ENCODE data around the gene SECISBP2. TPM values are rescaled to one million over a fixed set of nuclear protein-coding genes. Genes with fewer than 3 reads are reported as not detected.

The SECISBP2 gene
- polyA plus RNA-seq, 1 of the 3 experiments (the other 2 are of a cell fraction): 21.2 TPM

DNA sequence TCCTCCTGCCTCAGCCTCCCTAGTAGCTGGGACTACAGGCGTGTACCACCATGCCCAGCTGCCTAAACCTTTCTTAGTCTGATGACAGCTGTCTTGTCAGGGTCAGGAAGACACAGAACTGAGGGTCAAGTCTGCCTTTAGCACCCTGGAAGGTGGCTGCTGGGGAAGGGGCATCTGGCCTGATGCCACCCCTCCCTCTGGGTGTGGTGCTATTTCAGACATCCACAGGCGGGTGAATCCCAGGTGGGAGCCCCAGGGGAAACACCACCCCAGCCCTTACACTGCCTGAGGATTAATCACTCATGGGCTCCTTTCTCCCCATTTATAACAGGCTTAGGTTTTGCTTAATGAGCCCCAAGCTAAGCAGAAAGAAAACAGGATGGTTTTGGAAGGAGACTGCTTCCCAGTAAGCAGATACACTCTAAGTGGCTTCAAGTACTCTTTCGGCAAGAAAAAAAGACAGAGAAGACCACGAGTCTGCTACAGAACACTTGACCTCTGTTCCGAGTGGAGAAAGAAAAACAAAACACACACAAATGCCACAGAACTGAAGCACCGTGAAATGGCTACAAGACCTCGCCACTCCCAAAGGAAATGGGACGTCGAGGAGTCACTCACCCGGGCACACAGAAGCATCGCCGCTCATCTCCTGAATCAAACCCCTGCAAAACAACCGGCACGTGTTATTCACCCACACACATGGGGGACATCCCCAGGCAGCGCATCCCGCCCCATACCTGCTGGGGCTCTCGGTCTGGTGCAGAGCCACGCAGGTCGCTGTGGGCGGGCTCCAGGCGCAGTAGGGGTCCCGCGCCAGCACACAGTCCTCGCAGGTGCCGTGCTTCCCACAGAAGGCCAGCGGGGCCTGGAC is 62.4 kb downstream of the SECISBP2 start:
- no peak for DNase-seq

DNA sequence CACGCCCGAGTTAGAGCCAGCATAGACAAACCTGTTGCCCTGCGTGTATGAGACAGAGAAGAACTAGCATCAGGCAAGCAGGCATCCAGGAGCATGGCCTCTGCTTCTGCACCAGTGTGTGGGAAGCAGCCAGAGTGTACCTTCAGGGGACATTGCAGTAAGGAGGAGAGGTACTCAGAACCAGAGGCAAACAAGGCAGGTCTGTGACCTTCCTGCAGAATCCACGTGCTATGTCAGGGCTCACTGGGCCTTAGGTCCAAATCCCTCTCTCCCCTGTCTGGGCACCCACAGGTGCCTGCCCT is 63.0 kb downstream of the SECISBP2 start:
- H3K79me2 ChIP-seq (ENCODE audit: insufficient read depth): no peaks in the 10 kb centered on the region
- WGBS (ENCODE audit: low lambda C conversion rate): 93% methylated on average over 2 of the region's 4 CpGs
- no peak overlapping the region for H3K4me2 ChIP-seq
- ChIA-PET POLR2A (no interaction called here), CTCF (interaction anchor here (0.7 to 1.9 kb wide), 2 partner anchors 13 to 168 kb away, joined by 3 to 6 read pairs; no protein-coding TSS in a partner anchor)
- TF ChIP-seq, protein P1, sequence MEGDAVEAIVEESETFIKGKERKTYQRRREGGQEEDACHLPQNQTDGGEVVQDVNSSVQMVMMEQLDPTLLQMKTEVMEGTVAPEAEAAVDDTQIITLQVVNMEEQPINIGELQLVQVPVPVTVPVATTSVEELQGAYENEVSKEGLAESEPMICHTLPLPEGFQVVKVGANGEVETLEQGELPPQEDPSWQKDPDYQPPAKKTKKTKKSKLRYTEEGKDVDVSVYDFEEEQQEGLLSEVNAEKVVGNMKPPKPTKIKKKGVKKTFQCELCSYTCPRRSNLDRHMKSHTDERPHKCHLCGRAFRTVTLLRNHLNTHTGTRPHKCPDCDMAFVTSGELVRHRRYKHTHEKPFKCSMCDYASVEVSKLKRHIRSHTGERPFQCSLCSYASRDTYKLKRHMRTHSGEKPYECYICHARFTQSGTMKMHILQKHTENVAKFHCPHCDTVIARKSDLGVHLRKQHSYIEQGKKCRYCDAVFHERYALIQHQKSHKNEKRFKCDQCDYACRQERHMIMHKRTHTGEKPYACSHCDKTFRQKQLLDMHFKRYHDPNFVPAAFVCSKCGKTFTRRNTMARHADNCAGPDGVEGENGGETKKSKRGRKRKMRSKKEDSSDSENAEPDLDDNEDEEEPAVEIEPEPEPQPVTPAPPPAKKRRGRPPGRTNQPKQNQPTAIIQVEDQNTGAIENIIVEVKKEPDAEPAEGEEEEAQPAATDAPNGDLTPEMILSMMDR (IDR thresholded peaks at IDR 0.05): no peak
- TF ChIP-seq GABPA (IDR thresholded peaks at IDR 0.05; ENCODE audit: low read depth) (no peak), EP300 (IDR thresholded peaks at IDR 0.05; ENCODE audit: borderline replicate concordance in 1 of 2, low read depth in 1 of 2, low read length in 1 of 2) (no peak), MXI1 (IDR thresholded peaks at IDR 0.05; ENCODE audit: low read depth, low read length) (no peak), SMC3 (IDR thresholded peaks at IDR 0.05; ENCODE audit: low read depth, low read length) (no peak)
- no peaks in the 10 kb centered on the region for H3K9me3 ChIP-seq
- H3K9ac ChIP-seq: no peak overlapping the region
- H3K4me1 ChIP-seq (ENCODE audit: control insufficient read depth in 1 of 2, insufficient read depth in 2 of 2, low read depth in 1 of 2, low read length in 1 of 2): peaks cover 0 to 3% of the 10 kb centered on the region in 2 experiments; a peak in 1 of 4 replicates
- no peak overlapping the region for H3K27ac ChIP-seq (ENCODE audit: low read depth in 2 of 2, low read length in 1 of 2)
- no peak overlapping the region for H2AFZ ChIP-seq (ENCODE audit: low read depth)
- no peak for DNase-seq
- no peaks in the 10 kb centered on the region for H3K36me3 ChIP-seq (replicated peaks in 1 of 2; ENCODE audit: control insufficient read depth in 1 of 2, insufficient read depth in 2 of 2, low read length in 1 of 2)
- no peaks in the 10 kb centered on the region for H3K9me2 ChIP-seq
- H3K4me3 ChIP-seq (ENCODE audit: low read depth in 2 of 2, low read length in 1 of 2): no peak overlapping the region
- H3K27me3 ChIP-seq (ENCODE audit: insufficient read depth): no peaks in the 10 kb centered on the region
- no peaks in the 10 kb centered on the region for H3F3A ChIP-seq (replicated peaks; ENCODE audit: insufficient read depth)
- H4K20me1 ChIP-seq (ENCODE audit: insufficient read depth): no peaks in the 10 kb centered on the region

More for the DNA sequence above, 62.4 kb downstream of the SECISBP2 start:
- WGBS (ENCODE audit: low lambda C conversion rate): 92% methylated on average over 21 of the region's 26 CpGs
- H3K9me3 ChIP-seq: no peaks in the 10 kb centered on the region
- no peaks in the 10 kb centered on the region for H4K20me1 ChIP-seq (ENCODE audit: insufficient read depth)
- H3K36me3 ChIP-seq (replicated peaks in 1 of 2; ENCODE audit: control insufficient read depth in 1 of 2, insufficient read depth in 2 of 2, low read length in 1 of 2): no peaks in the 10 kb centered on the region
- ChIA-PET CTCF (interaction anchor here (1.2 kb wide), 1 partner anchor 168 kb away, joined by 5 read pairs; no protein-coding TSS in a partner anchor), POLR2A (no interaction called here)
- H2AFZ ChIP-seq (ENCODE audit: low read depth): no peak overlapping the region
- no peaks in the 10 kb centered on the region for H3F3A ChIP-seq (replicated peaks; ENCODE audit: insufficient read depth)
- H3K9ac ChIP-seq: no peak overlapping the region
- TF ChIP-seq RCOR1 (IDR thresholded peaks at IDR 0.05; ENCODE audit: low read length): no peak
- no peak for TF ChIP-seq RXRA (IDR thresholded peaks at IDR 0.05; ENCODE audit: borderline replicate concordance, low read depth)
- TF ChIP-seq EZH2phosphoT487 (IDR thresholded peaks at IDR 0.05; ENCODE audit: borderline replicate concordance, low read depth): no peak
- TF ChIP-seq, protein P2, sequence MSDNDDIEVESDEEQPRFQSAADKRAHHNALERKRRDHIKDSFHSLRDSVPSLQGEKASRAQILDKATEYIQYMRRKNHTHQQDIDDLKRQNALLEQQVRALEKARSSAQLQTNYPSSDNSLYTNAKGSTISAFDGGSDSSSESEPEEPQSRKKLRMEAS (IDR thresholded peaks at IDR 0.05; ENCODE audit: low read depth): no peak
- TF ChIP-seq, protein P3, sequence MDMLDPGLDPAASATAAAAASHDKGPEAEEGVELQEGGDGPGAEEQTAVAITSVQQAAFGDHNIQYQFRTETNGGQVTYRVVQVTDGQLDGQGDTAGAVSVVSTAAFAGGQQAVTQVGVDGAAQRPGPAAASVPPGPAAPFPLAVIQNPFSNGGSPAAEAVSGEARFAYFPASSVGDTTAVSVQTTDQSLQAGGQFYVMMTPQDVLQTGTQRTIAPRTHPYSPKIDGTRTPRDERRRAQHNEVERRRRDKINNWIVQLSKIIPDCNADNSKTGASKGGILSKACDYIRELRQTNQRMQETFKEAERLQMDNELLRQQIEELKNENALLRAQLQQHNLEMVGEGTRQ (IDR thresholded peaks at IDR 0.05; ENCODE audit: borderline replicate concordance, low read depth, low read length): no peak
- TF ChIP-seq YY1 (IDR thresholded peaks at IDR 0.05; ENCODE audit: low read depth): no peak
- peaks cover 0 to 5% of the 10 kb centered on the region in 2 experiments; a peak in 1 of 4 replicates for H3K4me1 ChIP-seq (ENCODE audit: control insufficient read depth in 1 of 2, insufficient read depth in 2 of 2, low read depth in 1 of 2, low read length in 1 of 2)
- no peak overlapping the region for H3K4me2 ChIP-seq
- H3K27me3 ChIP-seq (ENCODE audit: insufficient read depth): no peaks in the 10 kb centered on the region
- no peak overlapping the region for H3K27ac ChIP-seq (ENCODE audit: low read depth in 2 of 2, low read length in 1 of 2)
- no peak overlapping the region for H3K4me3 ChIP-seq (ENCODE audit: low read depth in 2 of 2, low read length in 1 of 2)
- H3K79me2 ChIP-seq (ENCODE audit: insufficient read depth): no peaks in the 10 kb centered on the region
- H3K9me2 ChIP-seq: no peaks in the 10 kb centered on the region
